A549 (cell line): Measurements from ENCODE around the gene ZNF469. TPM values are rescaled to one million over a fixed set of nuclear protein-coding genes. Genes with fewer than 3 reads are reported as not detected.

Experiments
- ATAC-seq, 2 experiments: fragments of 200-7000 bp in 1 of 2; fragments of >200 bp in 1 of 2; cut with Nextera tagmentation in 1 of 2; cut with Tn5 transposase in 1 of 2; 3 replicates each; pipeline versions ENCODE4 v1.8.0 to v1.9.1; 2018 to 2020; ENCODE audit warnings: mild to moderate bottlenecking in 1 of 2, moderate library complexity in 1 of 2
- CTCF ChIA-PET: fragments of 300-600 bp; sonication (Branson Sonifier 250); formaldehyde crosslinking; extraction: SDS; loops from one replicate; lab custom pipeline; 2021; ENCODE audit warnings: antibody characterized with exemption, inconsistent platforms; lab: Yijun Ruan, JAX
- POLR2A ChIA-PET: fragments of 350-600 bp; formaldehyde crosslinking; extraction: SDS; loops from one replicate; lab custom pipeline; 2021; ENCODE audit warnings: antibody characterized with exemption, inconsistent platforms; lab: Yijun Ruan, JAX
- DNase-seq, 2 experiments: peaks; one replicate each; pipeline versions ENCODE4 v3.0.0 to v3.0.0-alpha.2; 2011 to 2016; ENCODE audit warnings: low read depth in 1 of 2, low spot score in 1 of 2
- FAIRE-seq: peaks from 2 replicates; lab custom pipeline; 2011; peaks lifted over from hg19 to GRCh38; lab: Jason Lieb, UNC
- H3K27ac ChIP-seq, 2 experiments: fragments of >200 bp; sonication (Bioruptor Twin); formaldehyde crosslinking; 3 replicates each; pipeline ENCODE4 v1.5.1; 2016 to 2017
- H3K4me1 ChIP-seq: fragments of >200 bp; sonication (Bioruptor Twin); formaldehyde crosslinking; 3 replicates; pipeline ENCODE4 v1.6.1; 2016
- H3K4me2 ChIP-seq: fragments of >200 bp; sonication (Bioruptor Twin); formaldehyde crosslinking; 3 replicates; pipeline ENCODE4 v1.6.1; 2016
- H3K4me3 ChIP-seq: fragments of >200 bp; sonication (Bioruptor Twin); formaldehyde crosslinking; 3 replicates; pipeline ENCODE4 v1.5.1; 2016
- H3K9me3 ChIP-seq: fragments of >200 bp; sonication (Bioruptor Twin); formaldehyde crosslinking; 3 replicates; pipeline ENCODE4 v1.6.1; 2016
- ATOH8 ChIP-seq: fragments of 250-450 bp; sonication (Bioruptor Pico); IDR thresholded peaks from 2 replicates; pipeline ENCODE4 v1.5.0; 2020; ENCODE audit warnings: low read depth, mild to moderate bottlenecking, moderate library complexity
- BHLHE40 ChIP-seq: IDR thresholded peaks from 2 replicates; pipeline ENCODE4 v1.6.1; 2012; ENCODE audit warnings: low read depth, low read length, inconsistent platforms
- CEBPB ChIP-seq, 2 experiments: fragments of >200 bp in 1 of 2; sonication (Bioruptor Twin) in 1 of 2; formaldehyde crosslinking in 1 of 2; IDR thresholded peaks; 2 replicates each; pipeline ENCODE4 v1.6.1; 2012 to 2016
- CHD4 ChIP-seq: fragments of 200-600 bp; sonication (generic); IDR thresholded peaks from 2 replicates; pipeline ENCODE4 v1.6.1; 2016; ENCODE audit warnings: antibody characterized with exemption, mild to moderate bottlenecking, borderline replicate concordance
- EHF ChIP-seq: fragments of 250-450 bp; sonication (Bioruptor Pico); IDR thresholded peaks from 2 replicates; pipeline ENCODE4 v1.5.0; 2020; ENCODE audit warnings: mild to moderate bottlenecking
- EHMT2 ChIP-seq: fragments of 200-600 bp; sonication (generic); IDR thresholded peaks from 2 replicates; pipeline ENCODE4 v1.6.1; 2016; ENCODE audit warnings: antibody characterized with exemption, low read depth, mild to moderate bottlenecking, moderate library complexity
- FOSB ChIP-seq: fragments of 250-450 bp; sonication (Bioruptor Pico); IDR thresholded peaks from 2 replicates; pipeline ENCODE4 v1.5.0; 2020; ENCODE audit warnings: mild to moderate bottlenecking, moderate library complexity
- FOSL2 ChIP-seq, 2 experiments: fragments of 450-650 bp in 1 of 2; fragments of >200 bp in 1 of 2; sonication (Bioruptor Twin) in 1 of 2; formaldehyde crosslinking; IDR thresholded peaks; 2 replicates each; pipeline versions ENCODE4 v1.5.0 to v1.6.1; 2016 to 2020; ENCODE audit warnings: mild to moderate bottlenecking in 1 of 2, moderate library complexity in 1 of 2
- FOXS1 ChIP-seq: fragments of 250-450 bp; sonication (Bioruptor Pico); IDR thresholded peaks from 2 replicates; pipeline ENCODE4 v1.5.0; 2020; ENCODE audit warnings: mild to moderate bottlenecking, moderate library complexity
- GATA3 ChIP-seq: IDR thresholded peaks from 2 replicates; pipeline ENCODE4 v1.6.1; 2012; ENCODE audit warnings: borderline replicate concordance
- HOXA7 ChIP-seq: fragments of 250-450 bp; sonication (Bioruptor Pico); IDR thresholded peaks from 2 replicates; pipeline ENCODE4 v1.5.0; 2020; ENCODE audit warnings: mild to moderate bottlenecking, moderate library complexity
- JUNB ChIP-seq: fragments of >200 bp; sonication (Bioruptor Twin); formaldehyde crosslinking; IDR thresholded peaks from 2 replicates; pipeline ENCODE4 v1.6.1; 2016
- KDM1A ChIP-seq: fragments of 200-600 bp; sonication (generic); IDR thresholded peaks from 2 replicates; pipeline ENCODE4 v1.6.1; 2016; ENCODE audit warnings: low read depth, mild to moderate bottlenecking
- MAFK ChIP-seq: fragments of 450-650 bp; IDR thresholded peaks from 2 replicates; pipeline ENCODE4 v1.6.1; 2014; ENCODE audit not compliant: partially characterized antibody
- NR3C1 ChIP-seq: fragments of >200 bp; sonication (Bioruptor Twin); formaldehyde crosslinking; IDR thresholded peaks from 3 replicates; pipeline ENCODE4 v1.6.1; 2017
- PBX3 ChIP-seq: IDR thresholded peaks from 2 replicates; pipeline ENCODE4 v1.6.1; 2012
- REST ChIP-seq: fragments of 200-600 bp; sonication (generic); IDR thresholded peaks from 2 replicates; pipeline ENCODE4 v1.6.1; 2016; ENCODE audit warnings: antibody characterized with exemption, mild to moderate bottlenecking, moderate library complexity
- RFX5 ChIP-seq: fragments of 450-650 bp; IDR thresholded peaks from 2 replicates; pipeline ENCODE4 v1.7.1; 2014; ENCODE audit warnings: antibody characterized with exemption, mild to moderate bottlenecking, moderate library complexity
- SMC3 ChIP-seq: fragments of >200 bp; sonication (Bioruptor Twin); formaldehyde crosslinking; IDR thresholded peaks from 3 replicates; pipeline ENCODE4 v1.6.1; 2018; ENCODE audit warnings: inconsistent platforms
- SREBF2 ChIP-seq: fragments of 450-650 bp; IDR thresholded peaks from 2 replicates; pipeline ENCODE4 v1.6.1; 2014; ENCODE audit warnings: mild to moderate bottlenecking, moderate library complexity
- TFCP2L1 ChIP-seq: fragments of 250-450 bp; sonication (Bioruptor Pico); IDR thresholded peaks from 2 replicates; pipeline ENCODE4 v1.5.0; 2021; ENCODE audit warnings: mild to moderate bottlenecking
- TP53 ChIP-seq: fragments of 250-450 bp; sonication (Bioruptor Pico); IDR thresholded peaks from 2 replicates; pipeline ENCODE4 v1.5.0; 2021; ENCODE audit warnings: mild to moderate bottlenecking, moderate library complexity
- ZFP36 ChIP-seq: fragments of 450-650 bp; IDR thresholded peaks from 2 replicates; pipeline ENCODE4 v1.6.1; 2014; ENCODE audit warnings: borderline replicate concordance; ENCODE audit not compliant: partially characterized antibody
- ZNF302 ChIP-seq: fragments of 250-450 bp; sonication (Bioruptor Pico); IDR thresholded peaks from 2 replicates; pipeline ENCODE4 v1.9.0; 2021; ENCODE audit warnings: inconsistent platforms, mild to moderate bottlenecking, moderate library complexity
- WGBS: methylation state at CpG from one replicate; pipeline ENCODE4 v1.1.6; 2017; ENCODE audit errors: missing lambda C conversion rate; 5-methylcytosine and 5-hydroxymethylcytosine counted together
- polyA plus RNA-seq, 4 experiments: library from polyadenylated mRNA; depleted of rRNA in 3 of 4; stranded (reverse); fragments of >200 nt; fragmentation: RNase III in 1 of 4; extraction: RNeasy Plus Mini Kit Qiagen cat#74134 plus additional on column Dnase treatment in 1 of 4; gene quantifications; 2 replicates in 3 of 4; 3 replicates in 1 of 4; pipeline ENCODE4 v1.2.3, GENCODE V29; 2011 to 2017
- TF ChIP-seq, protein P1 (sequence below): IDR thresholded peaks from 2 replicates; pipeline ENCODE4 v1.6.1; 2012
- TF ChIP-seq, protein P2 (sequence below): fragments of 450-650 bp; IDR thresholded peaks from 2 replicates; pipeline ENCODE4 v1.6.1; 2014; ENCODE audit warnings: antibody characterized with exemption
- TF ChIP-seq, protein P3 (sequence below): fragments of >200 bp; sonication (Bioruptor Twin); formaldehyde crosslinking; IDR thresholded peaks from 2 replicates; pipeline ENCODE4 v1.6.1; 2016
- TF ChIP-seq, protein P4 (sequence below): IDR thresholded peaks from 2 replicates; pipeline ENCODE4 v1.6.1; 2012; ENCODE audit warnings: low read depth, borderline replicate concordance
- TF ChIP-seq, protein P5 (sequence below): fragments of 150-350 bp; IDR thresholded peaks from 2 replicates; pipeline ENCODE4 v1.6.1; 2014; ENCODE audit warnings: low read depth, mild to moderate bottlenecking, low read length

Gene ZNF469
- polyA plus RNA-seq, 2 of the 4 experiments (the other 2 are of a cell fraction) = 0.47 to 4.4 TPM

DNA sequence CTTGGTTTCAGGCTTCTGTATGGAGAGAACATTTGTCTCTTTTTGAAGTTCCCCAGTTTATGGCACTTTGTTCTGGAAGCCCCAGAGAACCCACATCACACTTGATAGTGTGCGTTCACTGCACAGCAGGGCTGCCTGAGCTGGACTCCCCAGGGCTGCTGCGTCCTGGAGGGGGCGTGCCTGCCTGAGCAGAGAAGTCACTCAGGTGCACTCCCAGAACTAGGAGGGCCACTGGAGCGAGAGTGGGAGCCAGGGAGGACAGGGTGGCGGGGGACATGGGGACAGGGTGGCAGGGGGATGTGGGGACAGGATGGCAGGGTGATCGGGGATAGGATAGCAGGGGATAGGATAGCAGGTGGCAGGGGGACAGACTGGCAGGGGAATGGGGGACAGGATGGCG, 43.9 kb upstream of the ZNF469 start:
- TF ChIP-seq FOXS1 (no peak), TP53 (CRISPR knock-in tag) (no peak), BHLHE40 (no peak), PBX3 (no peak), TFCP2L1 (CRISPR knock-in tag) (no peak), HOXA7 (CRISPR knock-in tag) (no peak), KDM1A (no peak), JUNB (no peak), NR3C1 (no peak), ATOH8 (CRISPR knock-in tag) (no peak), GATA3 (no peak), ZFP36 (no peak), SREBF2 (no peak), FOSB (CRISPR knock-in tag) (no peak), CEBPB (IDR thresholded peaks at IDR 0.05) (no peak), RFX5 (no peak)
- TF ChIP-seq, protein P1, sequence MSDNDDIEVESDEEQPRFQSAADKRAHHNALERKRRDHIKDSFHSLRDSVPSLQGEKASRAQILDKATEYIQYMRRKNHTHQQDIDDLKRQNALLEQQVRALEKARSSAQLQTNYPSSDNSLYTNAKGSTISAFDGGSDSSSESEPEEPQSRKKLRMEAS = no peak
- TF ChIP-seq, protein P2, sequence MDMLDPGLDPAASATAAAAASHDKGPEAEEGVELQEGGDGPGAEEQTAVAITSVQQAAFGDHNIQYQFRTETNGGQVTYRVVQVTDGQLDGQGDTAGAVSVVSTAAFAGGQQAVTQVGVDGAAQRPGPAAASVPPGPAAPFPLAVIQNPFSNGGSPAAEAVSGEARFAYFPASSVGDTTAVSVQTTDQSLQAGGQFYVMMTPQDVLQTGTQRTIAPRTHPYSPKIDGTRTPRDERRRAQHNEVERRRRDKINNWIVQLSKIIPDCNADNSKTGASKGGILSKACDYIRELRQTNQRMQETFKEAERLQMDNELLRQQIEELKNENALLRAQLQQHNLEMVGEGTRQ = no peak
- TF ChIP-seq, protein P3, sequence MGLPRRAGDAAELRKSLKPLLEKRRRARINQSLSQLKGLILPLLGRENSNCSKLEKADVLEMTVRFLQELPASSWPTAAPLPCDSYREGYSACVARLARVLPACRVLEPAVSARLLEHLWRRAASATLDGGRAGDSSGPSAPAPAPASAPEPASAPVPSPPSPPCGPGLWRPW = no peak
- TF ChIP-seq, protein P4, sequence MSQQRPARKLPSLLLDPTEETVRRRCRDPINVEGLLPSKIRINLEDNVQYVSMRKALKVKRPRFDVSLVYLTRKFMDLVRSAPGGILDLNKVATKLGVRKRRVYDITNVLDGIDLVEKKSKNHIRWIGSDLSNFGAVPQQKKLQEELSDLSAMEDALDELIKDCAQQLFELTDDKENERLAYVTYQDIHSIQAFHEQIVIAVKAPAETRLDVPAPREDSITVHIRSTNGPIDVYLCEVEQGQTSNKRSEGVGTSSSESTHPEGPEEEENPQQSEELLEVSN = no peak
- CTCF ChIA-PET = no interaction called here
- FAIRE-seq (no peak), ATAC-seq (no peak), DNase-seq (no peak)
- 84% methylated on average over 5 of the region's 7 CpGs for whole genome bisulfite sequencing
- Histone ChIP-seq H3K4me1 (peaks cover 9% of the 10 kb centered on the region), H3K9me3 (peaks cover 34% of the 10 kb centered on the region), H3K4me3 (no peak overlapping the region), H3K4me2 (no peak overlapping the region), H3K27ac (peak overlapping the region; percentile 39 to 99; a peak in 5 of 6 replicates)
- POLR2A ChIA-PET = no interaction called here

DNA sequence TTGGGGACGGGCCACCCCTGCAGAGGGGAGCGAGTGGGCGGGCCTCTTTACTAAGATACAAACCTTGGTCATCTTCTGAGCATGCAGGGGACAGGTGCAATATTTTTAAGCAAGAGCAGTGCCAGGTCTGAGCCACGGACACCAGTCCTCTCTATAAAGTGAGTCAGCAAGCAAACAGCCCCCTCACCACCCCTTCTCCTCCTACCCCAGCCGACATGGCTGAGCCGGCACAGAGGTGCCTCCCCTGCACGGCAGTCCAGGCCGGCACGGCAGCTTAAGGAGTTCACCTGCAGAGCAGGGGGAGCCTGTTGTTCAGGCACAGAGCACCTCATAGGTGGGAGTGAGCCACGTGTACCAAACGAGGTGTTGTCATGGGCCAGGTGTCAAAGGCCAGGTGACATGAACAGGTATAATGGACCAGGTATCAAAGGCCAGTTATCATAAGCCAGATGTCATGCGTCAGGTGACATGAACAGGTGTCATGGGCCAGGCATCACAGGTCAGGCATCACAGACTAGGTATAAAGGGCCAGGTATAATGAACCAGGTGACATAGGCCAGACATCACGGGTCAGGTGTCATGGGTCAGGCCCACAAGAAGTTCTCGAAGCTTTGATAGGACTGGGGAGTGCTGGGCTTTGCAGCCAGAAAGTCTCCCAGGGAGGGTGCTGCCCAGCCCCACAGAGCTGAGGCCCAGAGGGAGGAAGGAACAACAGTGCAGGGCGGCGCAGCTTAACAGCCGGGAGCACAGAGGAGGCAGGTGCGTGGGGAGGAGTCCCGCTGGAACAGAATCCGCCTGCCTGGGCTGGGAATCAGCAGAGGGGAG, 42.6 kb upstream of the ZNF469 start:
- Histone ChIP-seq H3K4me1 (no peaks in the 10 kb centered on the region), H3K4me3 (no peak overlapping the region), H3K9me3 (peaks cover 30% of the 10 kb centered on the region), H3K27ac (peak overlapping the region; percentile 5 to 70; a peak in 5 of 6 replicates), H3K4me2 (no peak overlapping the region)
- CTCF ChIA-PET = no interaction called here
- ATAC-seq (peak; percentile 38 to 56; a peak in 5 of 6 replicates), FAIRE-seq (no peak), DNase-seq (no peak)
- POLR2A ChIA-PET = no interaction called here
- WGBS = 80% methylated on average over 19 of the region's 20 CpGs
- TF ChIP-seq CHD4 (no peak), REST (no peak), TP53 (CRISPR knock-in tag) (no peak), FOSL2 (IDR thresholded peaks at IDR 0.05) (no peak), FOSL2 (CRISPR knock-in tag; IDR thresholded peaks at IDR 0.05) (no peak), EHF (CRISPR knock-in tag) (no peak), ZNF302 (no peak), GATA3 (no peak), MAFK (no peak), SMC3 (no peak), EHMT2 (no peak)
- TF ChIP-seq, protein P5, sequence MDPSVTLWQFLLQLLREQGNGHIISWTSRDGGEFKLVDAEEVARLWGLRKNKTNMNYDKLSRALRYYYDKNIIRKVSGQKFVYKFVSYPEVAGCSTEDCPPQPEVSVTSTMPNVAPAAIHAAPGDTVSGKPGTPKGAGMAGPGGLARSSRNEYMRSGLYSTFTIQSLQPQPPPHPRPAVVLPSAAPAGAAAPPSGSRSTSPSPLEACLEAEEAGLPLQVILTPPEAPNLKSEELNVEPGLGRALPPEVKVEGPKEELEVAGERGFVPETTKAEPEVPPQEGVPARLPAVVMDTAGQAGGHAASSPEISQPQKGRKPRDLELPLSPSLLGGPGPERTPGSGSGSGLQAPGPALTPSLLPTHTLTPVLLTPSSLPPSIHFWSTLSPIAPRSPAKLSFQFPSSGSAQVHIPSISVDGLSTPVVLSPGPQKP = no peak
